LNCAP (cell line): Measurements from ENCODE around the gene ADAT3.

Source experiments
- TF ChIP-seq, protein P1 (sequence below): fragments of 450-650 bp; IDR thresholded peaks from 2 replicates; pipeline ENCODE4 v1.5.1; 2017; ENCODE audit warnings: mild to moderate bottlenecking

Gene ADAT3

GRCh38 chr19:1936916-1937610 lies 31.9 kb downstream of the ADAT3 start:
- TF ChIP-seq, protein P1, sequence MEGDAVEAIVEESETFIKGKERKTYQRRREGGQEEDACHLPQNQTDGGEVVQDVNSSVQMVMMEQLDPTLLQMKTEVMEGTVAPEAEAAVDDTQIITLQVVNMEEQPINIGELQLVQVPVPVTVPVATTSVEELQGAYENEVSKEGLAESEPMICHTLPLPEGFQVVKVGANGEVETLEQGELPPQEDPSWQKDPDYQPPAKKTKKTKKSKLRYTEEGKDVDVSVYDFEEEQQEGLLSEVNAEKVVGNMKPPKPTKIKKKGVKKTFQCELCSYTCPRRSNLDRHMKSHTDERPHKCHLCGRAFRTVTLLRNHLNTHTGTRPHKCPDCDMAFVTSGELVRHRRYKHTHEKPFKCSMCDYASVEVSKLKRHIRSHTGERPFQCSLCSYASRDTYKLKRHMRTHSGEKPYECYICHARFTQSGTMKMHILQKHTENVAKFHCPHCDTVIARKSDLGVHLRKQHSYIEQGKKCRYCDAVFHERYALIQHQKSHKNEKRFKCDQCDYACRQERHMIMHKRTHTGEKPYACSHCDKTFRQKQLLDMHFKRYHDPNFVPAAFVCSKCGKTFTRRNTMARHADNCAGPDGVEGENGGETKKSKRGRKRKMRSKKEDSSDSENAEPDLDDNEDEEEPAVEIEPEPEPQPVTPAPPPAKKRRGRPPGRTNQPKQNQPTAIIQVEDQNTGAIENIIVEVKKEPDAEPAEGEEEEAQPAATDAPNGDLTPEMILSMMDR, result no peak

GRCh38 chr19:1938071-1938470 lies 32.9 kb downstream of the ADAT3 start:
- TF ChIP-seq, protein P1, result no peak

- TF ChIP-seq, protein P1, result peak; percentile 34; the same call in 1 of the 2 replicates
Observed at GRCh38 chr19:1941146-1942077, 36.2 kb downstream of the ADAT3 start, which contains the start of gene CSNK1G2. Gene CSNK1G2 (plus strand): TSS chr19:1941172. CDS start chr19:1969773, 28,601 bp downstream.

DNA sequence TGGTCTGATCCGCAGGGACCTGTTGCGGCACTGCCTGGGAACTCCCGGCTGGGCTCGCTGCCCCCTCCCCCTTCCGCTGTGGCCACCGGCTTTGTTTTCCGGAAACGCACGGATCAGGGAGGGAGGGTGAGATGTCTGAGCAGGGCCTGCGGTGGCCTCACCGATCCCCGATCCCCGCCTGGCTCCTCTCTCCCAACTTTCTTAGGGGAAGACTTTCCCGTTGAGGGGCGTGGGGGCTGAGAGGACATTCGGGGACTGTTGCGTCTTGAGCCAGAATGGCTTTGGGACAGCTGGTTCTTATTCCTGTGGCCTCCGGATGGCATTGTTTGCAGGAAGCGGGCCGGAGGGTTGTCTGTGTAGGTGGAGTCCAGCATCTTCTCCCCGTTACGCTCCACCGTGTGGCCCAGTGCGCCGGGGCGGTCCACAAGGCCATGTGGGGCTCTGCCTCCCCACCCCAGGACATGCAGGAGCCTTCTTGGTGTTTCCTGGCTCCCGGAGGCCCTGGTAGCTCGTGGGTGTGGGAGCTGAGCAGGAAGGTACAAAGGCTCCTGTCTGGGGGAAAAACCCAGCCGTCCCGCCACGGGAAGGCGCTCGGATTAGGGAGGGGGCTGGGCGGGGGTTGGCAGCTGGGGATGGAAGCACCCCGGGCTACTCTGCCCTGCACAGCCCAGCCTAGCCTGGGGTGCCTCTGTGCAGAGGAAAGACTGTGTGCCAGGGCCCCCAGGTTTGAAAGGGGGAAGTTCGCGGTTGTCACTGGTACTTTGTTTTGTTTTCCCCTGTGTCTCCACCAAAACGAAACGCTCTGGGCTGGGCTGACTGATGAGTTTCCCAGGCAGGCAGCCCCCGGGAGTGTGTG lies 37.1 kb downstream of the ADAT3 start:
- TF ChIP-seq, protein P1, result no peak

DNA sequence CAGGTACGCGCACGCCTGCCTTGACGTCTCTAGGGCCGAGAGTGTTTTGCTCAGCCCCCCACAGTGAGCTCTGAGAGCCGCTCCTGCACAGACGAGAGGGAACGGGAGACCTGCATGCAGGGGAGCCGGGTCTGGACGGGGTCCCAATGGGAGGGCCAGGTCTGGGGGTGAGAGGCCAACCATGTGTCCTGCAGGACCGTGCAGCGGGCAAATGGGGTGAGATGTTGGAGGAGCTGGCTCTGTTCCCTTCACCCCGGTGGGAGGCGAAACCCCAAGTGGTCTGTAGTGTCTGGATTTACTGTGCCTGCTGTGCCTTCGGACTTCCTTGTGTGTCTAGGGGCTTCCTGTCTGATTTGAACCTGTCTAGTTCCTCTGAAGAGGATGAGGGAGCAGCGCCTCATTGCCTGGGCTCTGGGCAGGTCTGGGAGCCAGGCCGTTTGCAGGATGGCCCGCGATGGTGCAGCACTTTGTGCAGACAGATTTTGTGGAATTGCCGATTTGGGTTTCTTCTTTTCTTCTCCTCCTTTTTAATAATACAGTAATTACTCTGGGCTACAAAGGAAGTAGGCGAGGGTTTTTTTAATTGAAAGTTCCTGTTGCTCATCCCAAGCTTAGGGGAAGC lies 37.8 kb downstream of the ADAT3 start:
- TF ChIP-seq, protein P1, result no peak

GRCh38 chr19:1943661-1944087 lies 38.5 kb downstream of the ADAT3 start:
- TF ChIP-seq, protein P1, result no peak
